SK-N-MC (cell line): ENCODE results near the gene AANAT.

Experiments
- EZH2 ChIP-seq: fragments of 200-600 bp; sonication (generic); IDR thresholded peaks from one replicate; pipeline ENCODE4 v1.6.1; 2017; ENCODE audit warnings: antibody characterized with exemption
- POLR2AphosphoS5 ChIP-seq: IDR thresholded peaks from 2 replicates; pipeline ENCODE4 v1.6.1; 2012; ENCODE audit warnings: mild to moderate bottlenecking, low read depth, low read length, borderline replicate concordance

DNA sequence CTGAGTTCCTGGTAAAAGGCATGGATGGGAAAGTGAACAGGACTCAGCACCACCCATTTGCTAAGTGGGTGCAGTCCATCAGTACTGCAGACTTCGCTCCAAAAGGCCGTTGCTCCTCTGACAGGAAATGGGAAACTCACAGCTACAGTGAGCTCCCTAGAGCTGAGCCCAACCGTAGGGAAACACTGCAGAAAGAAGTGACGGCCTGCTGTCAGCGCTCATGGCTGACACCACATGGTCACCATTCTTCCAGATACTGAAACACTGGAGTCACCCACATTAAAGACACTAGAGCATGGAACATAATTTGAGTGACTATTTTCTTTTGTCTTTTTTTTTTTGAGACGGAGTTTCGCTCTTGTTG is 46.4 kb upstream of the AANAT start:
- TF ChIP-seq POLR2AphosphoS5 (no peak), EZH2 (no peak)
